Heart left ventricle (tissue), 13 donors: Measurements from ENCODE around the gene ISG15.

Source experiments
- POLR2A ChIP-seq, 2 donors: fragments of 450-650 bp; IDR thresholded peaks; one replicate each; pipeline ENCODE4 v1.6.1; 2017; ENCODE audit warnings: antibody characterized with exemption in 2 of 2, mild to moderate bottlenecking in 2 of 2, moderate library complexity in 2 of 2
- TF ChIP-seq, protein P1 (sequence below), 12 donors: fragments of 200-600 bp; sonication (generic) in 4 of 12; IDR thresholded peaks; one replicate each; pipeline versions ENCODE4 v1.5.0 to v1.8.0; 2018 to 2022; ENCODE audit warnings: antibody characterized with exemption in 12 of 12, mild to moderate bottlenecking in 5 of 12
- donor health status: ischemic (EF 13 %, LVEDD 7.1; RV severe dilation, severe dysfunction).
- donor health status: DM: no; HTN: yes; CAD: no.
- donor health status: DM: no; HTN: no; CAD: no.
- donor health status: ischemic (EF 25% LVEDD 6.9; RV normal size, moderate dysfunction).
- donor health status: ischemic (EF 25% LVEDD 5.7; RV mildly dilated, moderate dysfunction).
- donor health status: ischemic (EF 35%, LVEDD 5.7; RV mildly dilated, moderate dysfunction).
- donor health status: nonischemic (EF 11% LVEDD 7.7; RV severe dilation, severe dysfunction).
- donor health status: DM: yes; HTN: yes; CAD: no.
- donor health status: PGD.
- donor health status: ischemic (EF 29% LVEDD 5.4; RV normal size, mild dysfunction).
- donor health status: nonischemic (EF 23%, LVEDD 6.1; RV moderate dilation, normal function).

DNA sequence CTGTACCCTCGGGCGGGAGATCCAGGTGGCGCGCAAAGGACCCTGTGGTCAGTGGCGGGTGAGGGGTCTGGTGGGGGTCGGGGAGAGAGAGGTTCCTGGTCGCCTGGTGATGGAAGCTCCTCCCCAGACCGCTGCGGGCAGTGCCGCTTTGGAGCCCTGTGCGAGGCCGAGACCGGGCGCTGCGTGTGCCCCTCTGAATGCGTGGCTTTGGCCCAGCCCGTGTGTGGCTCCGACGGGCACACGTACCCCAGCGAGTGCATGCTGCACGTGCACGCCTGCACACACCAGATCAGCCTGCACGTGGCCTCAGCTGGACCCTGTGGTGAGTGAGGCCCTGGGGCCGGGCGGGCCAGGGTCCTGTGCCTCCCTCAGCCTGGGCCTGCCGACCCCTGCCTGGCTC is 30.1 kb downstream of the ISG15 start:
- TF ChIP-seq, protein P1, sequence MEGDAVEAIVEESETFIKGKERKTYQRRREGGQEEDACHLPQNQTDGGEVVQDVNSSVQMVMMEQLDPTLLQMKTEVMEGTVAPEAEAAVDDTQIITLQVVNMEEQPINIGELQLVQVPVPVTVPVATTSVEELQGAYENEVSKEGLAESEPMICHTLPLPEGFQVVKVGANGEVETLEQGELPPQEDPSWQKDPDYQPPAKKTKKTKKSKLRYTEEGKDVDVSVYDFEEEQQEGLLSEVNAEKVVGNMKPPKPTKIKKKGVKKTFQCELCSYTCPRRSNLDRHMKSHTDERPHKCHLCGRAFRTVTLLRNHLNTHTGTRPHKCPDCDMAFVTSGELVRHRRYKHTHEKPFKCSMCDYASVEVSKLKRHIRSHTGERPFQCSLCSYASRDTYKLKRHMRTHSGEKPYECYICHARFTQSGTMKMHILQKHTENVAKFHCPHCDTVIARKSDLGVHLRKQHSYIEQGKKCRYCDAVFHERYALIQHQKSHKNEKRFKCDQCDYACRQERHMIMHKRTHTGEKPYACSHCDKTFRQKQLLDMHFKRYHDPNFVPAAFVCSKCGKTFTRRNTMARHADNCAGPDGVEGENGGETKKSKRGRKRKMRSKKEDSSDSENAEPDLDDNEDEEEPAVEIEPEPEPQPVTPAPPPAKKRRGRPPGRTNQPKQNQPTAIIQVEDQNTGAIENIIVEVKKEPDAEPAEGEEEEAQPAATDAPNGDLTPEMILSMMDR (IDR thresholded peaks at IDR 0.05): no peak
- no peak for TF ChIP-seq POLR2A (IDR thresholded peaks at IDR 0.05)
